Type B pancreatic cell (in vitro differentiated cells): ENCODE measurements around the gene EHF. TPM values are rescaled to one million over a fixed set of nuclear protein-coding genes. Genes with fewer than 3 reads are reported as not detected.

Source experiments
- DNase-seq: peaks from one replicate; pipeline ENCODE4 v3.0.0; 2021; ENCODE audit warnings: mixed read lengths; ENCODE audit not compliant: unreplicated experiment; ENCODE audit errors: extremely low spot score
- H3K27ac Mint-ChIP-seq: 2 replicates; pipeline ENCODE4 v1.8.0; 2021; ENCODE audit warnings: mild to moderate bottlenecking, mixed read lengths
- H3K27me3 Mint-ChIP-seq: 2 replicates; pipeline ENCODE4 v1.8.0; 2021; ENCODE audit warnings: mixed read lengths
- H3K36me3 Mint-ChIP-seq: 2 replicates; pipeline ENCODE4 v1.8.0; 2021; ENCODE audit warnings: mixed read lengths
- H3K4me1 Mint-ChIP-seq: one replicate; pipeline ENCODE4 v1.8.0; 2021; ENCODE audit warnings: mixed read lengths; ENCODE audit not compliant: unreplicated experiment
- H3K4me3 Mint-ChIP-seq: 2 replicates; pipeline ENCODE4 v1.8.0; 2021; ENCODE audit warnings: mild to moderate bottlenecking, mixed read lengths
- H3K9me3 Mint-ChIP-seq: 2 replicates; pipeline ENCODE4 v1.8.0; 2021; ENCODE audit warnings: mixed read lengths
- CTCF ChIP-seq: fragments of 200-600 bp; sonication (generic); conservative IDR thresholded peaks from 2 replicates; pipeline ENCODE4 v1.5.0; 2021; ENCODE audit warnings: antibody characterized with exemption, mild to moderate bottlenecking
- total RNA-seq: library from RNA; stranded (reverse); gene quantifications from 2 replicates; pipeline ENCODE4 v1.2.1, GENCODE V29; 2021; ENCODE audit warnings: low replicate concordance

EHF gene
- total RNA-seq, 1 donor from 2014 or later, result 31.5 TPM

GRCh38 chr11:34653851-34654482 is 33.1 kb downstream of the EHF start:
- Mint-ChIP-seq H3K27me3 (no peaks in the 10 kb centered on the region), H3K27ac (peak overlapping the region; percentile 71), H3K9me3 (no peaks in the 10 kb centered on the region), H3K4me1 (peaks cover 27% of the 10 kb centered on the region), H3K4me3 (no peak overlapping the region), H3K36me3 (no peaks in the 10 kb centered on the region)
- no peak for TF ChIP-seq CTCF
- no peak for DNase-seq

GRCh38 chr11:34654483-34655334 is 33.8 kb downstream of the EHF start:
- Mint-ChIP-seq H3K4me1 (peaks cover 27% of the 10 kb centered on the region), H3K9me3 (no peaks in the 10 kb centered on the region), H3K27ac (peak overlapping the region; percentile 71), H3K36me3 (no peaks in the 10 kb centered on the region), H3K27me3 (no peaks in the 10 kb centered on the region), H3K4me3 (no peak overlapping the region)
- no peak for DNase-seq
- no peak for TF ChIP-seq CTCF

GRCh38 chr11:34655335-34656008 is 34.6 kb downstream of the EHF start:
- peaks cover 27% of the 10 kb centered on the region for H3K4me1 Mint-ChIP-seq
- DNase-seq, result no peak
- no peak for TF ChIP-seq CTCF
- H3K4me3 Mint-ChIP-seq, result no peak overlapping the region
- no peaks in the 10 kb centered on the region for H3K36me3 Mint-ChIP-seq
- peak overlapping the region; percentile 71 for H3K27ac Mint-ChIP-seq
- no peaks in the 10 kb centered on the region for H3K27me3 Mint-ChIP-seq
- H3K9me3 Mint-ChIP-seq, result no peaks in the 10 kb centered on the region

- H3K4me1 Mint-ChIP-seq, result peaks cover 26% of the 10 kb centered on the region
- no peak overlapping the region for H3K27ac Mint-ChIP-seq
- no peak for DNase-seq
- H3K4me3 Mint-ChIP-seq, result no peak overlapping the region
- H3K36me3 Mint-ChIP-seq, result no peaks in the 10 kb centered on the region
- no peak for TF ChIP-seq CTCF
- no peaks in the 10 kb centered on the region for H3K27me3 Mint-ChIP-seq
- no peaks in the 10 kb centered on the region for H3K9me3 Mint-ChIP-seq
Measured at GRCh38 chr11:34656062-34656720, 35.3 kb downstream of the EHF start.
